KMS-11 (cell line): Measurements from ENCODE around the gene IL10RA.

Experiments used
- H2AFZ ChIP-seq: fragments of 200-600 bp; sonication (generic); 2 replicates; pipeline ENCODE4 v1.6.1; 2016; ENCODE audit warnings: antibody characterized with exemption, mixed run types, low read depth
- H3K27ac ChIP-seq: fragments of 200-600 bp; sonication (generic); 2 replicates; pipeline ENCODE4 v1.6.1; 2016; ENCODE audit warnings: mild to moderate bottlenecking, mixed run types
- H3K27me3 ChIP-seq: fragments of 200-600 bp; sonication (generic); 2 replicates; pipeline ENCODE4 v1.6.1; 2017; ENCODE audit warnings: mild to moderate bottlenecking, low read depth, mixed run types, moderate library complexity; ENCODE audit not compliant: insufficient read depth
- H3K36me3 ChIP-seq: fragments of 200-600 bp; sonication (generic); 2 replicates; pipeline ENCODE4 v1.6.1; 2017; ENCODE audit warnings: mild to moderate bottlenecking, mixed run types; ENCODE audit not compliant: insufficient read depth
- H3K4me1 ChIP-seq: fragments of 200-600 bp; sonication (generic); 2 replicates; pipeline ENCODE4 v1.6.1; 2016; ENCODE audit warnings: mild to moderate bottlenecking, low read depth, mixed run types; ENCODE audit not compliant: poor library complexity, severe bottlenecking
- H3K4me2 ChIP-seq: fragments of 200-600 bp; sonication (generic); 2 replicates; pipeline ENCODE4 v1.7.0; 2016; ENCODE audit warnings: mild to moderate bottlenecking, mixed run types
- H3K4me3 ChIP-seq: fragments of 200-600 bp; sonication (generic); IDR thresholded peaks from 2 replicates; pipeline ENCODE4 v1.6.1; 2017; ENCODE audit warnings: low read depth, low read length, mixed read lengths; ENCODE audit not compliant: insufficient read depth
- H3K79me2 ChIP-seq: fragments of 200-600 bp; sonication (generic); 2 replicates; pipeline ENCODE4 v1.6.1; 2016; ENCODE audit warnings: low read depth, mixed run types; ENCODE audit not compliant: insufficient read depth
- H3K9ac ChIP-seq: fragments of 200-600 bp; sonication (generic); 2 replicates; pipeline ENCODE4 v1.6.1; 2016; ENCODE audit warnings: mild to moderate bottlenecking, mixed run types
- H4K20me1 ChIP-seq: fragments of 200-600 bp; sonication (generic); 2 replicates; pipeline ENCODE4 v1.6.1; 2016; ENCODE audit warnings: mild to moderate bottlenecking, mixed run types; ENCODE audit not compliant: insufficient read depth
- CTCF ChIP-seq: fragments of 200-600 bp; sonication (generic); conservative IDR thresholded peaks from 2 replicates; pipeline ENCODE4 v1.6.1; 2017; ENCODE audit warnings: low read depth, mild to moderate bottlenecking, antibody characterized with exemption, low read length, moderate library complexity, mixed read lengths

Gene IL10RA

GRCh38 chr11:118002010-118002540 lies 15.9 kb downstream of the IL10RA start:
- Histone ChIP-seq H2AFZ (no peak overlapping the region), H3K4me2 (no peak overlapping the region), H3K4me1 (peaks cover under 1% of the 10 kb centered on the region), H3K27ac (no peak overlapping the region), H3K36me3 (no peaks in the 10 kb centered on the region), H3K9ac (no peak overlapping the region), H4K20me1 (no peaks in the 10 kb centered on the region), H3K4me3 (no peak overlapping the region), H3K27me3 (no peaks in the 10 kb centered on the region), H3K79me2 (no peaks in the 10 kb centered on the region)
- TF ChIP-seq CTCF, result no peak

GRCh38 chr11:118002541-118003423 lies 16.6 kb downstream of the IL10RA start:
- Histone ChIP-seq H3K36me3 (no peaks in the 10 kb centered on the region), H3K4me3 (no peak overlapping the region), H3K4me1 (peaks cover 8% of the 10 kb centered on the region), H3K79me2 (no peaks in the 10 kb centered on the region), H3K4me2 (no peak overlapping the region), H2AFZ (no peak overlapping the region), H3K27ac (no peak overlapping the region), H3K9ac (no peak overlapping the region), H3K27me3 (no peaks in the 10 kb centered on the region), H4K20me1 (no peaks in the 10 kb centered on the region)
- TF ChIP-seq CTCF, result no peak

DNA sequence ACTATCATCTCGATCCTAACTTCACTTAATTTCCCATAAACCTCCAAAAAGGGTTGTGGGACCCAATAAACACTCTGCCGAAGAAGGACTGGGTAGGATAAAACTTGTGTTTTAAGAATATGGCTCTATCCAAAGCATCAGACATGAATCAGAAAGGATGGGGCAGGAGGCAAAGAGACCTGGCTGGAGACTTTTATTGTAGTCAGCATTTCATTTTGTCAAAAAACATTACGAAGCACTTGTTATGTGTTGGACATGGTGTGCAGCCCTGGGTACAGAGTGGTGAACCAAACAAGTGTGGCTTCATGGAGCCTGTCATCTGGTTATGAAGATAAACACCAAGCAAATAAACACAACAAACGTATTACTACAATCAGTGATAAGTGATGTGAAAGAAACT lies 17.3 kb downstream of the IL10RA start:
- Histone ChIP-seq H3K27ac (no peak overlapping the region), H3K4me1 (peaks cover 14% of the 10 kb centered on the region), H3K36me3 (no peaks in the 10 kb centered on the region), H3K4me2 (no peak overlapping the region), H3K9ac (no peak overlapping the region), H3K79me2 (no peaks in the 10 kb centered on the region), H3K4me3 (no peak overlapping the region), H4K20me1 (no peaks in the 10 kb centered on the region), H3K27me3 (no peaks in the 10 kb centered on the region), H2AFZ (no peak overlapping the region)
- no peak for TF ChIP-seq CTCF

DNA sequence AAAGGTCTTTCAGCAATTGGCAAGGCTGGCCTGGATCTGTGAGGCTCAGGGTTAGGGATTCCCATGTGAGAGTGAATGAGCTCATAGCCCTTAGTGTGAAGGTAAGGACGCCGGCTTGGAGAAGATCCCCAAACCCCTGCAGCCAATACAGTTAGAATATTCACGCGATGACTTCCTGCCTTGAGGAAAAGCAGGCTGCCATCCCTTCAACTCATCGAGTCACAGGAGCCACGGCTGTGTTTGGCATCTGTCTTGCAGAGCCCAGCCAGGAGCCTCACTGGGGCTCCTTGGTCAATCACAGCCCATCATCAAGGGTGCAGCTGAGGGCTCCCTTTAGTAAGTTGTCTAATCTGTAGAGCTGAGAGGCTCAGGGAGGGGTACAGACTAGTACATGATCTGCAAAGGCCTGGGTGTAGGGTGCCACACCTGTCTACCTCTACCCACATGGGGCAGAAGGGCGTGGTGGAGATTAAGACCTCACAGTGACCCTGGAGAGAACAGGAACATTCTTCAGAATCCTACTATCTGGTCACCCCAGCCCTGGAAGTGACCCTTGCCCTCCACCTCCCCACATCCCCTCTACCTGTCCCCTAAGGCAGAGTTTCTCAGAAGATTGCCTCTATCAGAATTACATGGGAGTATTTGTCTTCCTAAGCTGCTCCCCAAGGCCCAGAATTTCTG lies 18.5 kb downstream of the IL10RA start:
- no peaks in the 10 kb centered on the region for H3K27me3 ChIP-seq
- no peaks in the 10 kb centered on the region for H3K36me3 ChIP-seq
- no peak overlapping the region for H2AFZ ChIP-seq
- TF ChIP-seq CTCF, result no peak
- peaks cover 16% of the 10 kb centered on the region for H3K4me1 ChIP-seq
- H3K4me3 ChIP-seq, result no peak overlapping the region
- no peaks in the 10 kb centered on the region for H4K20me1 ChIP-seq
- no peaks in the 10 kb centered on the region for H3K79me2 ChIP-seq
- no peak overlapping the region for H3K4me2 ChIP-seq
- no peak overlapping the region for H3K9ac ChIP-seq
- no peak overlapping the region for H3K27ac ChIP-seq
